ENCODE measurements around the gene MOB1A.

Gene MOB1A

DNA sequence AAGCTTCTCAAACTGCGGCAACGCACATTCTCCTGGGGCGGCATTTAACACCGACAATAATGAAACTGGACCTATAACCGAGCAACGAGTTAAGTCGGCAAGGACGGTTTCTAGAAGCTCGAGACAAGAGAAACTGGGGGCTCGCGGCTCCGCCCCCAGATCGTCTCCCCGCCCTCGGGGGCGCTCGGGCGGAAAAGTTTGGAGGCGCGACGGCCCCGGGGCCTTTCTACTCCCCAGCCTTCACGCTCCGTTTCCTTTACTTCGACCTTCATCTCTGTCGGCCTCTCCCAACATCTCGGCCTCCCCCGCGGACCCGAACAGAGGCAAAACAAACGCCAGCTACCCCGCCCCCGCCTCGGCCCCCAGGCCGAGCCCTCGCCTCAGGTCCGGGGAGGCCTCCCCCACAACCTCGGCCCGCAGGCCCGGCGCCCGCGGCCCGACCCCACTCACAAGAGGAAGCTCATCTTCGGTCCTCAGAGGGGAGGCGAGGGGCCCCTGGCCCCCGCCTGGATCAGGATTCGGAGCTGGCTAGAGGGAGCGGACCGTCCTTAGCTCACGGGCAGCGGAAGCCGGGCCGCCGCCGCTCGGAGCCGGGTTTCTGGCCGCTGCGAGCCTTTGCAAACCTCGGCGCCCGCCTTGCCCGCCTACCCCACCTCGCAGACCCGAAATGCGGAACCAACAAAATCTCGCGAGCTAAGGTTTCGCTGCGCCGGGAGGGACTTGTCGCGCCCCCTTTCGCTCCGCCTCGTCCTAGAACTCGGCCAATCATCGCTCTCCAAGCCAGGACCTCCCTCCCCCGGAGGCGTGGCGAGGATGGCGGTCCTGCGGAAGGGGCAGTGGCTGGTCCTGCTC lies at the start of gene MOB1A:
TSS of gene MOB1A (minus strand) at position 669 of the 852 bp plus-strand sequence. CDS start at position 464, 205 bp downstream.
- peak; percentile 97 for DNase-seq (ENCODE audit: low read depth)
- in situ Hi-C loops (cut with HindIII; ENCODE audit: low sequenced_read_pairs) = no loop called here
- TF ChIP-seq, protein P1, sequence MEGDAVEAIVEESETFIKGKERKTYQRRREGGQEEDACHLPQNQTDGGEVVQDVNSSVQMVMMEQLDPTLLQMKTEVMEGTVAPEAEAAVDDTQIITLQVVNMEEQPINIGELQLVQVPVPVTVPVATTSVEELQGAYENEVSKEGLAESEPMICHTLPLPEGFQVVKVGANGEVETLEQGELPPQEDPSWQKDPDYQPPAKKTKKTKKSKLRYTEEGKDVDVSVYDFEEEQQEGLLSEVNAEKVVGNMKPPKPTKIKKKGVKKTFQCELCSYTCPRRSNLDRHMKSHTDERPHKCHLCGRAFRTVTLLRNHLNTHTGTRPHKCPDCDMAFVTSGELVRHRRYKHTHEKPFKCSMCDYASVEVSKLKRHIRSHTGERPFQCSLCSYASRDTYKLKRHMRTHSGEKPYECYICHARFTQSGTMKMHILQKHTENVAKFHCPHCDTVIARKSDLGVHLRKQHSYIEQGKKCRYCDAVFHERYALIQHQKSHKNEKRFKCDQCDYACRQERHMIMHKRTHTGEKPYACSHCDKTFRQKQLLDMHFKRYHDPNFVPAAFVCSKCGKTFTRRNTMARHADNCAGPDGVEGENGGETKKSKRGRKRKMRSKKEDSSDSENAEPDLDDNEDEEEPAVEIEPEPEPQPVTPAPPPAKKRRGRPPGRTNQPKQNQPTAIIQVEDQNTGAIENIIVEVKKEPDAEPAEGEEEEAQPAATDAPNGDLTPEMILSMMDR (IDR thresholded peaks at IDR 0.05; ENCODE audit: low read depth, low read length, missing control alignments) = no peak
- H3K4me3 ChIP-seq (ENCODE audit: low read depth, low read length) = peak within 1 kb of the TSS; percentile 85

DNA sequence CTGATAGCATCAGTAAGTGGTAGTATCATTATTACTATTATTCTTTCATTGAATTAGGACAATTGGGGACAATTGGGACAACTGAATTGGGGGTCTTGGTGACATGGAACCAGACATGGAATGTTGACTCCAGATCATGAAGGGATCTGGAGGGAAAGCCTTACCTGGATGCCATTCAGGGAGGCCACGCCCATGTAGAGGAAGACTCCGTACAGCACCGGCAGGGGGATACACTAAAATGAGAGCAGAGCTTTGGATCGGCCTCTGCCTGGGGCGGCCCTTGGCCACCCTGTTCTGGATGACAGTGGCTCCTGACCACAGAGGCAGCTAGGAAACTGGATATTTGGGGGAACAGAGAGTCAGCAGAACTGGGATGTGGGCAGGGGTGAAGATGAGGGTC lies 49.0 kb upstream of the MOB1A start:
- H3K4me3 ChIP-seq (ENCODE audit: low read depth, low read length) = no peak overlapping the region
- in situ Hi-C loops (cut with HindIII; ENCODE audit: low sequenced_read_pairs) = no loop called here
- DNase-seq (ENCODE audit: low read depth) = no peak
- TF ChIP-seq, protein P1 (IDR thresholded peaks at IDR 0.05; ENCODE audit: low read depth, low read length, missing control alignments) = no peak

DNA sequence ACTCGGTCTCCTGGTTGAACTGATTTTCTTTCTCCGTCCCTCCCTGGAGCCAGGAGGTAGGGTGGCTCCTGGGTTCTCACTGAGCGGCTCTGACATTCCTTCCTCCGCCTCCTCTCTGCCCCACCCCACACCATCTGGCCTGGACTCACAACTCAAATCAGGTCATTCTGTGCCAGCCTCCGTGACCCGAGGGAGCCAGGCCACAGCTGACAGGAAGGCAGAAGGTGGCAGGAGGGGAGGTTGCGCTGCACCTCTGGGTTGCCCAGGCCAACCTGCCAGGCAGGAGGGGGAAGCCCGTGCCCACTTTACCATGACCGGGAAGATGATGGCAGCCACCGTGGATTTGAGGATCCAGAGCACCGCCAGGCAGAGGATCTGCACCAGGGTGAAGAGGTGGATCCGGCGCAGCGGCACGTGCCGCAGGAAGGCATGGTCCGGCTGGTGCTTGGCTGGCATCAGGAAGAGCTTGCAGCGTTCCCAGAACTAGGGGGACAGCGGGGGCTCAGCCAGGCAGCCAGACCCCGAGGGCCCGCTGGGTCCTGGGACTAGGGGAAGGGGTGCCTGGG lies 48.1 kb upstream of the MOB1A start:
- DNase-seq (ENCODE audit: low read depth) = no peak
- H3K4me3 ChIP-seq (ENCODE audit: low read depth, low read length) = no peak overlapping the region
- TF ChIP-seq, protein P1 (IDR thresholded peaks at IDR 0.05; ENCODE audit: low read depth, low read length, missing control alignments) = no peak
- in situ Hi-C loops (cut with HindIII; ENCODE audit: low sequenced_read_pairs) = no loop called here

DNA sequence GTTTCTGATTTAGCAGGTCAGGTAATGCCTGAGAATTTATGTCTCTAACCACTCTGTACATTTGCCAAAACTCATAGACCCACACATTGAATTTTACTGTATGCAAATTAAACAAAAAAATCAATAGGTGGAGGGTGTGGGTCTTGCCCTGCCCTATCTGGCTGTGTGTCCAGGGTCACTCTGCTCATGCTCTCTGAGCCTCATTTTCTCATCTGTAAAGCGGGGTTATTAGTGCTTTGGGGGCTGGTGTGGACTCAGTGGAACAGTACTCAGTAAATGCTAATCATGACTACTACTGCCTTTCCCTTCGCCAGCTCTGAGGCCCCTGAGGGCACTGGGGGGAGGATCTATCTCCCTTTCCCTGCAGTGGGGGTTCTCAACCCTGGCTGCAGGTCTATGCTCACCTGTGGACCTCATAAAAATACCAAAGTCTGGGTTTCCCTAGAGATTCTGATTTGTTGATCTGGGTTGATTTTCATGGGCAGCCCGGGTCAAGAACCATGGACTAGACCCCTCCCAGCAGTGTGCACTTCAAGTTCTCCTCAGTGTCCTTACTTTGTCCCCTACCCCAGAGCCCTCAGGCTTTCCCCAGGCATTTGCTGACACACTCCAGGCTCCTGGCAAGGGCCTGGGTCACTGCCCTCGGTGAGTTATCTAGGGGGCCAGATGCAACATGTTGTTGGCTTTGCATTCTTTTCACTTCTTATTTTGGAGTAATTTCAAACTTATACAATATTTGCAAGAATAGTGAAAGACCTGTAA lies 47.2 kb upstream of the MOB1A start:
- no peak overlapping the region for H3K4me3 ChIP-seq (ENCODE audit: low read depth, low read length)
- no peak for DNase-seq (ENCODE audit: low read depth)
- in situ Hi-C loops (cut with HindIII; ENCODE audit: low sequenced_read_pairs) = no loop called here
- TF ChIP-seq, protein P1 (IDR thresholded peaks at IDR 0.05; ENCODE audit: low read depth, low read length, missing control alignments) = no peak

DNA sequence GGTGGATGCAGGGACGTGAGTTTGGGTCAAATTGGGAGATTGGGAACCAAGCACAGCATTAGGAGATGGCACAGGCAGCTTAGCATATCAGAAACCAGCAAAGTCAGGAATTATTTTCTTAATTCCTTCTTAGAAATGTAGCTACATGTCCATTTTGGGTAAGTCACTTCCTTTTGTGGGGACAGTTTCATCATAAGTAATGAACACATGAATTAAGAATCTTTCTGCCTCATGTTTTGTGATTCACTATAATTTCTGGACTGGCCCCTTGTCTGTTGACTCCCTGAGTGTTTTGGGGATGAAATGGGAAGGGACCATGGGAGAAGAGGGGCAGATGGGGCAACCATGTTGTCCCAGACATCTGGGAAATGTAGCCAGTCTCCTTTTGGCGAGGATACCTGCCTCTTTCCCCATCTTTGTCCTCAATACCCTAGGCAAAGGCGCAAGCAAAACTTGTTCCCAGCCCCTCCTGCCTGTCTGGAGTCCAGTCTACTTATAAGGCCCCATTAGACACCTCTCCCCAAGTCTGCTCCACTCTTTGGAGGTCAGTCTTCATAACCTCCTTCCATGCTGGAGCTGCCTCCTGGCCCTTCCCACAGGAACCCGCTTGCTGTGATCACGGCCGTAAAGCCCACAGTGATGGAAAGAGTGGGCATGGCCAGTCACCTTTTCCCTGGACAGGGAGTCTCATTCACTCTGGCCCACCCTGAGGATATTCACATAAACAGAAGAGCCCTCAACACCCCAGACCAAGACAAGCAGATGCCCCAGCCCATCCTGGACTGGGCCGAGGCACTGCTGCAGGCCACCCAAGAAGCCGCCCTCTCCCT lies 45.5 kb upstream of the MOB1A start:
- H3K4me3 ChIP-seq (ENCODE audit: low read depth, low read length) = no peak overlapping the region
- TF ChIP-seq, protein P1 (IDR thresholded peaks at IDR 0.05; ENCODE audit: low read depth, low read length, missing control alignments) = no peak
- in situ Hi-C loops (cut with HindIII; ENCODE audit: low sequenced_read_pairs) = no loop called here
- DNase-seq (ENCODE audit: low read depth) = no peak

DNA sequence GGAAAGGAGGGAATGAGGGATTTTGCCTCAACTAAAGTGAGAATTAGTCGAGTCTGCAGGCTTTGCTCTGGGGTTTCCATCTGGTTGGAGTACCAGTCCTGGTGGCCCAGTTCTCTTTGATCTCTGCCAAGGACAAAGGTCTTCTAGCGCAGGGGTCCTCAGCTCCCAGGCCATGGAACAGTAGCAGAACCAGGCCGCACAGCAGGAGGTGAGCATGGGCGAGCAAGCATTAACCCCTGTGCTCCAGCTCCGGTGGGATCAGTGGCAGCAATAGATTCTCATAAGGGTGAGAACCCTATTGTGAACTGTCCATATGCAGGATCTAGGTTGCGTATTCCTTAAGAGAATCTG lies 43.6 kb upstream of the MOB1A start:
- TF ChIP-seq, protein P1 (IDR thresholded peaks at IDR 0.05; ENCODE audit: low read depth, low read length, missing control alignments) = no peak
- DNase-seq (ENCODE audit: low read depth) = no peak
- H3K4me3 ChIP-seq (ENCODE audit: low read depth, low read length) = no peak overlapping the region
- in situ Hi-C loops (cut with HindIII; ENCODE audit: low sequenced_read_pairs) = no loop called here
